Glutamatergic neuron (in vitro differentiated cells): ENCODE measurements around the gene POLE4. TPM values are rescaled to one million over a fixed set of nuclear protein-coding genes. Genes with fewer than 3 reads are reported as not detected.

Experiments
- DNase-seq: peaks from one replicate; pipeline ENCODE4 v3.0.0; 2022
- H3K27ac Mint-ChIP-seq: one replicate; pipeline ENCODE4 v1.8.0; 2020; ENCODE audit warnings: mild to moderate bottlenecking, mixed read lengths, inconsistent platforms; ENCODE audit not compliant: unreplicated experiment
- H3K27me3 Mint-ChIP-seq: one replicate; pipeline ENCODE4 v1.8.0; 2020; ENCODE audit warnings: mild to moderate bottlenecking, moderate library complexity, mixed read lengths, inconsistent platforms; ENCODE audit not compliant: unreplicated experiment
- H3K36me3 Mint-ChIP-seq: one replicate; pipeline ENCODE4 v1.8.0; 2020; ENCODE audit warnings: mild to moderate bottlenecking, mixed read lengths, inconsistent platforms; ENCODE audit not compliant: unreplicated experiment
- H3K4me1 Mint-ChIP-seq: one replicate; pipeline ENCODE4 v1.8.0; 2020; ENCODE audit warnings: mild to moderate bottlenecking, low read depth, mixed read lengths, inconsistent platforms; ENCODE audit not compliant: unreplicated experiment
- H3K4me3 Mint-ChIP-seq: one replicate; pipeline ENCODE4 v1.8.0; 2020; ENCODE audit warnings: mild to moderate bottlenecking, mixed read lengths, inconsistent platforms; ENCODE audit not compliant: unreplicated experiment
- H3K9me3 Mint-ChIP-seq: one replicate; pipeline ENCODE4 v1.8.0; 2020; ENCODE audit warnings: mild to moderate bottlenecking, moderate library complexity, mixed read lengths, inconsistent platforms; ENCODE audit not compliant: unreplicated experiment
- CTCF ChIP-seq: fragments of 200-600 bp; sonication (generic); IDR thresholded peaks from one replicate; pipeline ENCODE4 v1.5.0; 2021; ENCODE audit not compliant: partially characterized antibody, unreplicated experiment
- total RNA-seq: library from RNA; stranded (reverse); fragmentation: NEBNext Ultra II Directional; extraction: Animal tissue kit (Norgen Biotek cat#: 25700); gene quantifications from one replicate; pipeline ENCODE4 v1.2.1, GENCODE V29; 2021; ENCODE audit not compliant: unreplicated experiment

The POLE4 gene
- total RNA-seq, 1 donor from 2014 or later, result 22.1 TPM

- TF ChIP-seq CTCF, result no peak
- H3K4me1 Mint-ChIP-seq, result peaks cover 14% of the 10 kb centered on the region
- peaks cover 7% of the 10 kb centered on the region for H3K27me3 Mint-ChIP-seq
- no peak for DNase-seq
- peaks cover 12% of the 10 kb centered on the region for H3K9me3 Mint-ChIP-seq
- no peak overlapping the region for H3K4me3 Mint-ChIP-seq
- H3K27ac Mint-ChIP-seq, result no peak overlapping the region
- H3K36me3 Mint-ChIP-seq, result no peaks in the 10 kb centered on the region
Observed at GRCh38 chr2:75003773-75004172, 45.3 kb downstream of the POLE4 start.

GRCh38 chr2:75006041-75006440 is 47.6 kb downstream of the POLE4 start:
- DNase-seq, result no peak
- TF ChIP-seq CTCF, result no peak
- Mint-ChIP-seq H3K4me3 (no peak overlapping the region), H3K4me1 (peaks cover 19% of the 10 kb centered on the region), H3K27me3 (peaks cover 7% of the 10 kb centered on the region), H3K27ac (no peak overlapping the region), H3K36me3 (no peaks in the 10 kb centered on the region), H3K9me3 (peaks cover 12% of the 10 kb centered on the region)

- peak overlapping the region; percentile 91 for H3K27ac Mint-ChIP-seq
- no peak for TF ChIP-seq CTCF
- peaks cover 12% of the 10 kb centered on the region for H3K9me3 Mint-ChIP-seq
Observed at GRCh38 chr2:75007061-75007460, 48.6 kb downstream of the POLE4 start.

GRCh38 chr2:75007819-75008218 is 49.4 kb downstream of the POLE4 start:
- Mint-ChIP-seq H3K27ac (peak overlapping the region; percentile 91), H3K27me3 (peaks cover 7% of the 10 kb centered on the region), H3K4me1 (peaks cover 19% of the 10 kb centered on the region), H3K9me3 (peaks cover 12% of the 10 kb centered on the region), H3K36me3 (no peaks in the 10 kb centered on the region), H3K4me3 (peak overlapping the region; percentile 45)
- DNase-seq, result peak; percentile 84
- no peak for TF ChIP-seq CTCF

More at GRCh38 chr2:75007061-75007460, 48.6 kb downstream of the POLE4 start:
- Mint-ChIP-seq H3K27me3 (peaks cover 7% of the 10 kb centered on the region), H3K36me3 (no peaks in the 10 kb centered on the region), H3K4me1 (peaks cover 19% of the 10 kb centered on the region), H3K4me3 (peak overlapping the region; percentile 45)
- no peak for DNase-seq

DNA sequence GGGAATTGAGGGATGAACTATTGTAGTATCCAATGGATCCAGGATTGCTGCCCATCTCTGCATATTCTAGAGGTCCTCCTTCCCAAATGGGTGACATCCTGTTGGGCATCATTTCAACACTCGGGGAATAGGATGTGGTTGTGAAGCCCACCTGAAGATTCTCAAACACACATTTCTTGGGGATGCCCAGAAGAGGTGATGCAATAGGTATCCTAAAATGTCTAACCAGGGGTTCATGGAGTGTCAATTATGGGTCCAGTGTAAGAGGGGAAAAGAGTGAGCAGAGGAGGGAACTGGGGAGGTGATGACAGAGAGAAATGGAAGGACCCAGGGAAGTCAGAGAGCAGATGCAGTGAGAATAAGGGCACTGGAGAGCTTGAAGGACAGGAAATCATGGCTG is 52.1 kb downstream of the POLE4 start:
- Mint-ChIP-seq H3K9me3 (peaks cover 12% of the 10 kb centered on the region), H3K27me3 (peaks cover 7% of the 10 kb centered on the region), H3K4me3 (no peak overlapping the region), H3K36me3 (no peaks in the 10 kb centered on the region), H3K4me1 (peaks cover 19% of the 10 kb centered on the region), H3K27ac (peak overlapping the region; percentile 6)
- TF ChIP-seq CTCF, result no peak
- DNase-seq, result no peak
